Calu3 (cell line): Measurements from ENCODE around the gene CCDC102A. TPM values are rescaled to one million over a fixed set of nuclear protein-coding genes. Genes with fewer than 3 reads are reported as not detected.

ENCODE experiments used
- BruUV-seq: library from RNA; stranded (reverse); fragments of 400-500 nt; replicated peaks from 2 replicates; lab custom pipeline; 2021; lab: Mats Ljungman, UMichigan
- CTCF ChIA-PET: fragments of 300-600 bp; sonication (Branson Sonifier 250); formaldehyde crosslinking; loops from one replicate; lab custom pipeline; 2022; ENCODE audit warnings: antibody characterized with exemption; lab: Charles Lee
- DNase-seq: peaks from one replicate; pipeline ENCODE4 v3.0.0; 2022
- H3K27ac Mint-ChIP-seq: one replicate; pipeline ENCODE4 v1.8.0; 2022; ENCODE audit warnings: mixed read lengths; ENCODE audit not compliant: unreplicated experiment
- H3K27me3 Mint-ChIP-seq: one replicate; pipeline ENCODE4 v1.8.0; 2022; ENCODE audit warnings: mixed read lengths; ENCODE audit not compliant: unreplicated experiment
- H3K36me3 Mint-ChIP-seq: one replicate; pipeline ENCODE4 v1.8.0; 2022; ENCODE audit warnings: mild to moderate bottlenecking, moderate library complexity, mixed read lengths; ENCODE audit not compliant: insufficient read depth, unreplicated experiment
- H3K4me1 Mint-ChIP-seq: one replicate; pipeline ENCODE4 v1.8.0; 2022; ENCODE audit warnings: mild to moderate bottlenecking, low read depth, mixed read lengths; ENCODE audit not compliant: unreplicated experiment
- H3K4me3 Mint-ChIP-seq: one replicate; pipeline ENCODE4 v1.8.0; 2022; ENCODE audit warnings: mild to moderate bottlenecking, low read depth, moderate library complexity, mixed read lengths; ENCODE audit not compliant: unreplicated experiment
- H3K9me3 Mint-ChIP-seq: one replicate; pipeline ENCODE4 v1.8.0; 2022; ENCODE audit warnings: low read depth, mixed read lengths; ENCODE audit not compliant: unreplicated experiment
- CTCF ChIP-seq: fragments of 200-600 bp; IDR thresholded peaks from one replicate; pipeline ENCODE4 v1.8.0; 2022; ENCODE audit warnings: antibody characterized with exemption; ENCODE audit not compliant: unreplicated experiment
- intact Hi-C: fragments of 100-400 bp; cut with micrococcal nuclease; formaldehyde crosslinking; loops from one replicate; pipeline ENCODE4 v1.10.0; 2022; ENCODE audit not compliant: unreplicated experiment
- total RNA-seq: library from RNA; stranded (reverse); gene quantifications from 2 replicates; pipeline ENCODE4 v1.2.3, GENCODE V29; 2022

Gene CCDC102A
- total RNA-seq, 1 experiment from 2014 or later = 6.8 TPM

- H3K4me1 Mint-ChIP-seq = peaks cover 15% of the 10 kb centered on the region
- H3K27me3 Mint-ChIP-seq = no peaks in the 10 kb centered on the region
- BruUV-seq = no TSS peak
- TF ChIP-seq CTCF = peak; percentile 93
- intact Hi-C loops = no loop called here
- peak; percentile 94 for DNase-seq
- peaks cover 33% of the 10 kb centered on the region for H3K36me3 Mint-ChIP-seq
- H3K4me3 Mint-ChIP-seq = peak within 1 kb of the TSS; percentile 79
- peak within 1 kb of the TSS; percentile 68 for H3K27ac Mint-ChIP-seq
- CTCF ChIA-PET = interaction anchor here (0.5 to 1.6 kb wide), 11 partner anchors 8 to 369 kb away, joined by 3 to 12 read pairs (median 4); partner anchors contain the start of genes CIAPIN1 and COQ9
- H3K9me3 Mint-ChIP-seq = no peaks in the 10 kb centered on the region
These were observed 74.0 kb downstream of the CCDC102A start, which contains the start of gene POLR2C for GRCh38 chr16:57462209-57462977. Gene POLR2C (plus strand): TSS chr16:57462679. CDS start chr16:57462725, 46 bp downstream.

Other genes with a start within 250 kb of the CCDC102A start
- 2.6 and 4.5 TPM in 2 replicates for gene CCL22, start 177.8 kb downstream of the CCDC102A start, total RNA-seq
- gene CX3CL1, start 164.1 kb downstream of the CCDC102A start, total RNA-seq = 17.6 and 41.4 TPM in 2 replicates
- not detected in 2 replicates for gene CCL17, start 131.8 kb downstream of the CCDC102A start, total RNA-seq
- gene CIAPIN1, start 89.2 kb downstream of the CCDC102A start, total RNA-seq = 76.6 and 77.2 TPM in 2 replicates
- 75.9 and 77.7 TPM in 2 replicates for gene COQ9, start 89.1 kb downstream of the CCDC102A start, total RNA-seq
- gene POLR2C, start 73.9 kb downstream of the CCDC102A start, total RNA-seq = 69.4 and 80.0 TPM in 2 replicates
- gene DOK4, start 50.1 kb downstream of the CCDC102A start, total RNA-seq = 23.0 and 34.7 TPM in 2 replicates
- gene ADGRG5, start 6.1 kb upstream of the CCDC102A start, total RNA-seq = 0.85 and 1.5 TPM in 2 replicates
- 269 and 278 TPM in 2 replicates for gene ADGRG1, start 92.1 kb upstream of the CCDC102A start, total RNA-seq
- not detected in 2 replicates for gene ADGRG3, start 131.7 kb upstream of the CCDC102A start, total RNA-seq
- gene DRC7, start 158.2 kb upstream of the CCDC102A start, total RNA-seq = not detected in 2 replicates
- gene KATNB1, start 199.2 kb upstream of the CCDC102A start, total RNA-seq = 26.3 and 28.6 TPM in 2 replicates